Measurements from ENCODE around the gene EIF4G3.

DNA sequence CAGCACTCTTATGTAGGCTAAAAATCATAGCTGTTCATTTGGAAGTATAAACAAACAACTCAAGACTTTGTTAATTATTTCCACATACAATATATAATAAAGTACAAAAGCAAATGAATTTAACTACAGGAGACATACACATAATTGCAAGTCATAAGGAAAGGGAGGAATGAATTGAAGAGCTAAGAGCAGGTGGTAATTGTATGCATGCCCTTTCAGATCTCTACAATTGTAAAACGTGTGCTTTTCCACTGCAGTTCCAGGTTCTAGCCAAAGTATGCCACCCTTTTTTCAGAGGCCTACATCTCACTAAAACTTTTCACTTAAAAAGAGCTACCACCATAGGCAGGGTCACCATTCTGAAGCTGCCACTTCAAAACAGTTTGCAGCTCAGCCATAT is 346.8 kb downstream of the EIF4G3 start:
- TF ChIP-seq POLR2A (IDR thresholded peaks at IDR 0.05), result no peak
- TF ChIP-seq, protein P1, sequence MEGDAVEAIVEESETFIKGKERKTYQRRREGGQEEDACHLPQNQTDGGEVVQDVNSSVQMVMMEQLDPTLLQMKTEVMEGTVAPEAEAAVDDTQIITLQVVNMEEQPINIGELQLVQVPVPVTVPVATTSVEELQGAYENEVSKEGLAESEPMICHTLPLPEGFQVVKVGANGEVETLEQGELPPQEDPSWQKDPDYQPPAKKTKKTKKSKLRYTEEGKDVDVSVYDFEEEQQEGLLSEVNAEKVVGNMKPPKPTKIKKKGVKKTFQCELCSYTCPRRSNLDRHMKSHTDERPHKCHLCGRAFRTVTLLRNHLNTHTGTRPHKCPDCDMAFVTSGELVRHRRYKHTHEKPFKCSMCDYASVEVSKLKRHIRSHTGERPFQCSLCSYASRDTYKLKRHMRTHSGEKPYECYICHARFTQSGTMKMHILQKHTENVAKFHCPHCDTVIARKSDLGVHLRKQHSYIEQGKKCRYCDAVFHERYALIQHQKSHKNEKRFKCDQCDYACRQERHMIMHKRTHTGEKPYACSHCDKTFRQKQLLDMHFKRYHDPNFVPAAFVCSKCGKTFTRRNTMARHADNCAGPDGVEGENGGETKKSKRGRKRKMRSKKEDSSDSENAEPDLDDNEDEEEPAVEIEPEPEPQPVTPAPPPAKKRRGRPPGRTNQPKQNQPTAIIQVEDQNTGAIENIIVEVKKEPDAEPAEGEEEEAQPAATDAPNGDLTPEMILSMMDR (IDR thresholded peaks at IDR 0.05 in 4 of 5, conservative IDR thresholded peaks at IDR 0.05 in 1 of 5), result no peak

Data from gastrocnemius medialis (tissue), 4 donors.